OCI-LY7 (cell line): ENCODE results near the gene TXNDC15.

Experiments
- CTCF ChIP-seq: fragments of 200-600 bp; sonication (generic); conservative IDR thresholded peaks from 2 replicates; pipeline ENCODE4 v1.5.1; 2014; ENCODE audit warnings: mild to moderate bottlenecking, antibody characterized with exemption, low read length, moderate library complexity, mixed read lengths
- EZH2phosphoT487 ChIP-seq: fragments of 200-600 bp; sonication (generic); IDR thresholded peaks from 2 replicates; pipeline ENCODE4 v1.6.1; 2018; ENCODE audit warnings: low read depth, borderline replicate concordance, mild to moderate bottlenecking, mixed run types, antibody characterized with exemption, low read length, moderate library complexity, mixed read lengths

GRCh38 chr5:134840811-134841210, 33.4 kb upstream of the TXNDC15 start:
- TF ChIP-seq CTCF: no peak
- TF ChIP-seq EZH2phosphoT487: no peak
